ENCODE results near the gene PKN3. TPM values are rescaled to one million over a fixed set of nuclear protein-coding genes. Genes with fewer than 3 reads are reported as not detected.

PKN3 gene
- total RNA-seq, 2 experiments from 2014 or later, result 9.3 to 10.7 TPM

GRCh38 chr9:128720841-128721486 is 18.7 kb downstream of the PKN3 start:
- ATAC-seq (no peak), DNase-seq (no peak)
- no peak for TF ChIP-seq CTCF (IDR thresholded peaks at IDR 0.05)
- H3K27ac Mint-ChIP-seq, result no peak overlapping the region
- CTCF ChIA-PET, result no interaction called here
- no peak overlapping the region for H3K4me3 Mint-ChIP-seq
- intact Hi-C loops (cut with micrococcal nuclease), result no loop called here
- peaks cover 28% of the 10 kb centered on the region for H3K4me1 Mint-ChIP-seq (ENCODE audit: low read depth)
- POLR2A ChIA-PET, result no interaction called here
- H3K36me3 Mint-ChIP-seq (ENCODE audit: low read depth), result peaks cover 2% of the 10 kb centered on the region
- no peaks in the 10 kb centered on the region for H3K27me3 Mint-ChIP-seq
- no peaks in the 10 kb centered on the region for H3K9me3 Mint-ChIP-seq

DNA sequence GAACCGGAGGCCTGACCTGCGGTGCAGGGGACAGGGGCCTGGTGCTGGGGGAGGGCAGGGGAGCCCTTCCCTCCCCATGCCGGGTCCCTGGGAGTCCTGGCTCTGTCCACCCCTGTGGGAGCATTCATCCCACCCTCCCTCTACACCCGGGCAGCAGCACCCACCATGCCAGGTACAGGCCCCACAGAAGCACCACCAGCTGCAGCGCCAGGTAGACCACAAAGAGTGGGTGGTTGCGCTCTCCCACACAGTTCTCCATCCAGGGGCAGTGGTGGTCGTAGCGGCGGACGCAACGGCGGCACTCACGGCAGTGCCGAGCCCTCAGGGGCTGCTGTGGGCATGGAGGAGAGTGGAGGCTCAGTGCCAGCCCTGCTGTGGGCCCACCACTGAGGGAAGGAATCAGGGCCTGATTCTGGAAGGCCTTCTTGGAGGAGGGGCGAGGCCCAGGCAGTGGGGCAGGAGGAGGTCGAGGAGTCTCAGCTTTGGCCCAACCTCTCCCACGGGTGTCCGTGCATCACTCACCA is 19.2 kb downstream of the PKN3 start:
- no peaks in the 10 kb centered on the region for H3K27me3 Mint-ChIP-seq
- H3K4me3 Mint-ChIP-seq, result no peak overlapping the region
- DNase-seq (no peak), ATAC-seq (no peak)
- intact Hi-C loops (cut with micrococcal nuclease), result no loop called here
- no peaks in the 10 kb centered on the region for H3K9me3 Mint-ChIP-seq
- H3K36me3 Mint-ChIP-seq (ENCODE audit: low read depth), result peaks cover 2% of the 10 kb centered on the region
- ChIA-PET CTCF (no interaction called here), POLR2A (interaction anchor here (1.0 to 1.4 kb wide), 2 partner anchors 25 to 37 kb away, joined by 3 to 4 read pairs; no protein-coding TSS in a partner anchor)
- H3K4me1 Mint-ChIP-seq (ENCODE audit: low read depth), result peaks cover 31% of the 10 kb centered on the region
- no peak for TF ChIP-seq CTCF (IDR thresholded peaks at IDR 0.05)
- no peak overlapping the region for H3K27ac Mint-ChIP-seq

DNA sequence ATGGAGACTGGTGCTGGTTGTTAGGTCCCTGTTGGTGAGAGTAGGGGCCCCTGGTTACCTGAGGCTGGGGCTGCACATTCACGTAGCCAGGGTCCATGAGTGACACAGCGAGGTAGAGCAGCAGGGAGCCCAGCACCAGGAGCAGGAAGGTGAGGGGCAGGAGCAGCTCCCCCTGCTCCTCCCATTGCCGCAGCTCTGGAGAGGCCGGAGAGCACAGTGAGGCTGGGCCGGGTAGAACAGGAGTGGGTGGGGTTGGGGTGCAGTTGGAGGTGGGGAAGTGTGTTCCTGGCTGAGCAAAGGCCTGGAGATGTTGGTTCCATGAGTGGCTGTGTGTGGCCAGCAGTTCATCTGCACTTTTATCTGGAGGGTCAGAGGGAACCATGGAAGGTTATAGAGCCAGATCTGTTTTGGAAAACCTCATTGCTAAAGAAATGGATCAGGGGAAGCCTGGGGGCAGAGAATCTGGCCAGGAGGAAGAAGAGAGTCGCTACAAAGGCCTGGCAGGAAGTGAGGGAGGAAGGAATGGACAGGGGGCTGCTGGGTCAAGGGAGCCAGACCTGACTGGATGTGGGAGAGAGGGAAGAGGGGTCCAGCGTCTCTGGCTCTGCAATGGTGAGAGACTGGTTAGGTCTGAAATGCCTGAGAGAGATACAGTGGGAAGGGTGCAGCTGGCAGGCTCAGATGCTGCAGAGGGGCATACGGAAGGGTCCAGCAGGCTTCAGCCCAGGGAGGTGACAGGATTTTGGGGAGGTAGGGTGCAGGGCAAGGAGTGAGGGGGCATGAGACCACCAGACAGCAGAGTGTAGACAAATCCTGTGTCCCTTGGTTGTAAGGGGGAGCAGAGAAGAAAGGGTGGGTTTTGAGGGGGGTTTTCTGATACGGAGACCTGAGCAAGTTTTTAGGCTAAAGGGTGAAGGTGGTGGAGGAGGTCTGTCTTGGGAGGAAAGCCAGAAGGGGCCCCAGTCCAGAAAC is 20.4 kb downstream of the PKN3 start:
- Mint-ChIP-seq H3K9me3 (no peaks in the 10 kb centered on the region), H3K27ac (peak overlapping the region; percentile 96), H3K4me1 (ENCODE audit: low read depth) (peaks cover 33% of the 10 kb centered on the region), H3K27me3 (no peaks in the 10 kb centered on the region), H3K4me3 (peak overlapping the region; percentile 99), H3K36me3 (ENCODE audit: low read depth) (peaks cover 2% of the 10 kb centered on the region)
- ATAC-seq, result no peak
- ChIA-PET POLR2A (interaction anchor here (1.0 to 1.4 kb wide), 4 partner anchors 15 to 38 kb away, joined by 3 to 4 read pairs (median 4); partner anchors contain the start of gene SET), CTCF (no interaction called here)
- intact Hi-C loops (cut with micrococcal nuclease), result no loop called here
- DNase-seq, result no peak
- TF ChIP-seq CTCF (IDR thresholded peaks at IDR 0.05), result no peak

- Mint-ChIP-seq H3K27me3 (no peaks in the 10 kb centered on the region), H3K4me3 (peak overlapping the region; percentile 99), H3K9me3 (no peaks in the 10 kb centered on the region), H3K36me3 (ENCODE audit: low read depth) (peaks cover 2% of the 10 kb centered on the region), H3K27ac (peak overlapping the region; percentile 96), H3K4me1 (ENCODE audit: low read depth) (peaks cover 33% of the 10 kb centered on the region)
- ATAC-seq (no peak), DNase-seq (no peak)
- no peak for TF ChIP-seq CTCF (IDR thresholded peaks at IDR 0.05)
- POLR2A ChIA-PET, result interaction anchor here (1.0 to 2.9 kb wide), 7 partner anchors 9 to 170 kb away, joined by 3 to 10 read pairs (median 7); partner anchors contain the start of gene SPTAN1
- intact Hi-C loops (cut with micrococcal nuclease), result no loop called here
- CTCF ChIA-PET, result interaction anchor here (0.7 to 1.4 kb wide), 6 partner anchors 9 to 106 kb away, joined by 3 to 5 read pairs (median 4); partner anchors contain the start of genes PKN3 and SPOUT1
These were observed 21.1 kb downstream of the PKN3 start for GRCh38 chr9:128723352-128723865.
